Fibroblast of lung (primary cell): ENCODE measurements around the gene CAMTA1. TPM values are rescaled to one million over a fixed set of nuclear protein-coding genes. Genes with fewer than 3 reads are reported as not detected.

Experiments
- DNase-seq, 2 donors: peaks; one replicate each; pipeline versions ENCODE4 v3.0.0 to v3.0.0-alpha.2; 2010; ENCODE audit warnings: low read depth in 2 of 2
- H2AFZ ChIP-seq: 2 replicates; pipeline ENCODE4 v1.5.1; 2012; ENCODE audit warnings: low read length, control low read depth, inconsistent platforms
- H3K27ac ChIP-seq: 2 replicates; pipeline ENCODE4 v1.5.1; 2011; ENCODE audit warnings: low read length, control low read depth; ENCODE audit not compliant: insufficient read depth
- H3K27me3 ChIP-seq: 2 replicates; pipeline ENCODE4 v1.5.1; 2011; ENCODE audit warnings: mild to moderate bottlenecking, low read length; ENCODE audit not compliant: control insufficient read depth, insufficient read depth
- H3K36me3 ChIP-seq: 2 replicates; pipeline ENCODE4 v1.5.1; 2011; ENCODE audit warnings: low read length; ENCODE audit not compliant: control insufficient read depth, insufficient read depth
- H3K4me1 ChIP-seq: 2 replicates; pipeline ENCODE4 v1.5.1; 2011; ENCODE audit warnings: low read length; ENCODE audit not compliant: control insufficient read depth, insufficient read depth; ENCODE audit errors: extremely low read depth
- H3K4me2 ChIP-seq: 2 replicates; pipeline ENCODE4 v1.5.1; 2011; ENCODE audit warnings: low read length, control low read depth; ENCODE audit not compliant: insufficient read depth; ENCODE audit errors: extremely low read depth
- H3K4me3 ChIP-seq, 4 experiments: fragments of 200-600 bp in 1 of 4; sonication (generic) in 1 of 4; replicated peaks in 1 of 4; 2 replicates each; pipeline ENCODE4 v1.5.1; 2011 to 2016; ENCODE audit warnings: low read length in 4 of 4, low read depth in 3 of 4, mild to moderate bottlenecking in 3 of 4, control low read depth in 2 of 4, inconsistent platforms in 1 of 4, mixed read lengths in 1 of 4; ENCODE audit not compliant: insufficient read depth in 1 of 4; ENCODE audit errors: control extremely low read depth in 1 of 4
- H3K79me2 ChIP-seq: 2 replicates; pipeline ENCODE4 v1.5.1; 2012; ENCODE audit warnings: mild to moderate bottlenecking, low read length, inconsistent platforms; ENCODE audit not compliant: control insufficient read depth, insufficient read depth
- H3K9ac ChIP-seq: 2 replicates; pipeline ENCODE4 v1.5.1; 2011; ENCODE audit warnings: mild to moderate bottlenecking, low read length, control low read depth; ENCODE audit not compliant: insufficient read depth
- H3K9me3 ChIP-seq: 2 replicates; pipeline ENCODE4 v1.5.1; 2012; ENCODE audit warnings: low read depth, low read length; ENCODE audit not compliant: control insufficient read depth, insufficient read depth
- H4K20me1 ChIP-seq: 2 replicates; pipeline ENCODE4 v1.5.1; 2011; ENCODE audit warnings: low read length; ENCODE audit not compliant: control insufficient read depth, insufficient read depth; ENCODE audit errors: extremely low read depth
- EZH2 ChIP-seq: IDR thresholded peaks from 2 replicates; pipeline ENCODE4 v1.5.1; 2012; ENCODE audit warnings: low read length, control low read depth, mild to moderate bottlenecking; ENCODE audit errors: missing control alignments
- polyA plus RNA-seq, 2 donors: library from polyadenylated mRNA; depleted of rRNA in 1 of 2; stranded (reverse) in 1 of 2; unstranded in 1 of 2; fragments of >200 nt; gene quantifications; 2 replicates each; pipeline ENCODE4 v1.2.1, GENCODE V29; 2011 to 2012; ENCODE audit warnings: missing spikeins in 1 of 2
- total RNA-seq: library from RNA; depleted of rRNA; stranded (reverse); fragments of >200 nt; gene quantifications from 2 replicates; pipeline ENCODE4 v1.2.1, GENCODE V29; 2014
- TF ChIP-seq, protein P1 (sequence below), 2 donors: IDR thresholded peaks in 1 of 2; conservative IDR thresholded peaks in 1 of 2; 1 replicate in 1 of 2; 2 replicates in 1 of 2; pipeline ENCODE4 v1.5.1; 2011 to 2012; ENCODE audit warnings: low read length in 2 of 2, control low read depth in 1 of 2, inconsistent platforms in 1 of 2, low read depth in 1 of 2, mild to moderate bottlenecking in 1 of 2

Gene CAMTA1
- total and polyA plus RNA-seq, 2 donors (not counting 1 experiment from before 2014, with no cell fraction given), result 47.6 to 86.0 TPM

DNA sequence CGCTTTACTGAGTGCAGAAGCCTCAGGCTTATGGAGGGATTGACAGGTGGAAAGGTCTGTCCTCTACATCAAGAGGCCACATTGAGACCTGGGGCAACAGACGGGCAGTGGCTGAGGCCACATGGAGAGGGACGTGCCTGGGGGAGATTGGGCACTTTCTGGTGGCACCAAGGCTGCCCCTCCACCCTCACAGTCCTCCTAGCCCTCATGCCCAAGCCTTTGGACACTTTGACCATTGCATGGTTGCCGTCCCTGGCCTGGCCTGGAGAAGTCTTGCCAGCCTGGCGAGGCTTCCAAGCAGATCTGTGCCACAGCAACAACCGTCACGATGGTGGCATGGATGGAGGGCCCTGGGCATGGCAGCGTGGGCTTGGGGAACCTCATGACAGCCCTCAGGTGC lies 793.8 kb downstream of the CAMTA1 start:
- Histone ChIP-seq H3K36me3 (no peaks in the 10 kb centered on the region), H3K9ac (no peak overlapping the region), H3K4me2 (no peak overlapping the region), H3K4me3 (no peak overlapping the region), H4K20me1 (no peaks in the 10 kb centered on the region), H2AFZ (no peak overlapping the region), H3K4me1 (no peaks in the 10 kb centered on the region), H3K27me3 (no peaks in the 10 kb centered on the region), H3K9me3 (no peaks in the 10 kb centered on the region), H3K79me2 (no peaks in the 10 kb centered on the region), H3K27ac (no peak overlapping the region)
- TF ChIP-seq EZH2, result no peak
- TF ChIP-seq, protein P1, sequence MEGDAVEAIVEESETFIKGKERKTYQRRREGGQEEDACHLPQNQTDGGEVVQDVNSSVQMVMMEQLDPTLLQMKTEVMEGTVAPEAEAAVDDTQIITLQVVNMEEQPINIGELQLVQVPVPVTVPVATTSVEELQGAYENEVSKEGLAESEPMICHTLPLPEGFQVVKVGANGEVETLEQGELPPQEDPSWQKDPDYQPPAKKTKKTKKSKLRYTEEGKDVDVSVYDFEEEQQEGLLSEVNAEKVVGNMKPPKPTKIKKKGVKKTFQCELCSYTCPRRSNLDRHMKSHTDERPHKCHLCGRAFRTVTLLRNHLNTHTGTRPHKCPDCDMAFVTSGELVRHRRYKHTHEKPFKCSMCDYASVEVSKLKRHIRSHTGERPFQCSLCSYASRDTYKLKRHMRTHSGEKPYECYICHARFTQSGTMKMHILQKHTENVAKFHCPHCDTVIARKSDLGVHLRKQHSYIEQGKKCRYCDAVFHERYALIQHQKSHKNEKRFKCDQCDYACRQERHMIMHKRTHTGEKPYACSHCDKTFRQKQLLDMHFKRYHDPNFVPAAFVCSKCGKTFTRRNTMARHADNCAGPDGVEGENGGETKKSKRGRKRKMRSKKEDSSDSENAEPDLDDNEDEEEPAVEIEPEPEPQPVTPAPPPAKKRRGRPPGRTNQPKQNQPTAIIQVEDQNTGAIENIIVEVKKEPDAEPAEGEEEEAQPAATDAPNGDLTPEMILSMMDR (conservative IDR thresholded peaks at IDR 0.05 in 1 of 2, IDR thresholded peaks at IDR 0.05 in 1 of 2; ENCODE audit: low read depth in 1 of 2, low read length in 2 of 2), result no peak
- DNase-seq, result no peak

DNA sequence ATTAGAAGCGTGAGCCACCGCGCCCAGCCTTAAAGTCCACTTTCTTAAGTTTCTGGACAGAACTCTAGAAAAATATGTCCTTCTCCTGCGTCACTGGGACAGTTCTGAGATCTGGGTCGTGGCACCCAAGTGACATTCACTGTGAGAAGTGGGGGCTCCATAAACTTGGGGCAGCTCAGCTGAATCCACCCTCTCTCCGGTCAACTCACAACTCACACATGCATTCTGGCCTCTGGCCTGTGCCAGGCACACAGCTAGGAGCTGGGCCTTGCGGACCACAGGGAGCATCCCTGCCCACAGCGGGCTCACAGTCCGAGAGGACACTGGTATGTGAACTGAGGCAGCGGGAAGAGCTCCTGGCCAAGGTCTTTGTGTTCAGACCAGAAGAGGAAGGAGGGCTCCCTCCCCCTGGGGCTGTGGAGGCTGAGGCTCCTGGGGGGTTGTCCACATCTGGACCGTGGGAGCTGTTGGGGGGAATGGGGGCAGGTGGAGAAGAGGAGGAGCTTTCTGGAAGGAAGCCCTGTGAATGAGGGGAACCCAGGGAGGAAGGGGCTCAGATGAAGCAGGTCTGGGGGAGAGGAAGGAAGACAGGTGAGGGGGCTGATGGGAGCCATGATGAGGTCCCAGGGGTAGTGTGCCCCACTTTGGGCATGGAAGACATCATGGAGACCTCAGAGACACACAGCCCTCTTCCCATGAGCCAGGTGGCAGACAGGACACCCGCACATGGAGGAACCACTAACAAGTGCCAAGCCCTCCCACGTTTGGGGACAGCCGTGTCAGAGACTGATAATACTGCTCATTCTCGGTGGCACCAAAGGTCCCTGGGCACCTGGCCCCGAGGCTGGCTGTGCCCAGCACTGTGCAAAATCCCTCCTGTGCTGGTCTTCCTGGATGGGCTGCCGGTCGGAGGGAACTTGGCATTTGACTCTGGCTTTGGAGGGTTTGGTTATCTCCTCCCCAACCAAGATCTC lies 794.9 kb downstream of the CAMTA1 start:
- no peak for DNase-seq

More for the DNA sequence above, 794.9 kb downstream of the CAMTA1 start:
- no peak overlapping the region for H3K9ac ChIP-seq
- H3K79me2 ChIP-seq, result no peaks in the 10 kb centered on the region
- H3K4me1 ChIP-seq, result no peaks in the 10 kb centered on the region
- no peaks in the 10 kb centered on the region for H3K9me3 ChIP-seq
- H3K4me3 ChIP-seq, result no peak overlapping the region
- no peaks in the 10 kb centered on the region for H3K27me3 ChIP-seq
- H3K4me2 ChIP-seq, result no peak overlapping the region
- TF ChIP-seq EZH2, result no peak
- TF ChIP-seq, protein P1 (conservative IDR thresholded peaks at IDR 0.05 in 1 of 2, IDR thresholded peaks at IDR 0.05 in 1 of 2; ENCODE audit: low read depth in 1 of 2, low read length in 2 of 2), result no peak
- no peaks in the 10 kb centered on the region for H3K36me3 ChIP-seq
- no peak overlapping the region for H3K27ac ChIP-seq
- H4K20me1 ChIP-seq, result no peaks in the 10 kb centered on the region
- H2AFZ ChIP-seq, result no peak overlapping the region
